Fibroblast of the aortic adventitia (primary cell): ENCODE results near the gene GPER1. TPM values are rescaled to one million over a fixed set of nuclear protein-coding genes. Genes with fewer than 3 reads are reported as not detected.
A peak's percentile ranks its signal among the peaks of the same experiment; 100 is the strongest.

Source experiments
- DNase-seq: peaks from one replicate; pipeline ENCODE4 v3.0.0-alpha.2; 2010; ENCODE audit warnings: low read depth
- H3K4me3 ChIP-seq: 2 replicates; pipeline ENCODE4 v1.5.1; 2011; ENCODE audit warnings: low read depth, mild to moderate bottlenecking, control low read depth, low read length, moderate library complexity
- total RNA-seq: library from RNA; depleted of rRNA; stranded (reverse); fragments of >200 nt; gene quantifications from 2 replicates; pipeline ENCODE4 v1.2.3, GENCODE V29; 2012; ENCODE audit warnings: low replicate concordance
- TF ChIP-seq, protein P1 (sequence below): IDR thresholded peaks from 2 replicates; pipeline ENCODE4 v1.5.1; 2011; ENCODE audit warnings: mild to moderate bottlenecking, low read length, control low read depth, inconsistent platforms; ENCODE audit not compliant: insufficient read depth

The GPER1 gene
- total RNA-seq, 1 donor = 6.4 TPM

GRCh38 chr7:1099637-1100036 lies 11.7 kb downstream of the GPER1 start:
- TF ChIP-seq, protein P1, sequence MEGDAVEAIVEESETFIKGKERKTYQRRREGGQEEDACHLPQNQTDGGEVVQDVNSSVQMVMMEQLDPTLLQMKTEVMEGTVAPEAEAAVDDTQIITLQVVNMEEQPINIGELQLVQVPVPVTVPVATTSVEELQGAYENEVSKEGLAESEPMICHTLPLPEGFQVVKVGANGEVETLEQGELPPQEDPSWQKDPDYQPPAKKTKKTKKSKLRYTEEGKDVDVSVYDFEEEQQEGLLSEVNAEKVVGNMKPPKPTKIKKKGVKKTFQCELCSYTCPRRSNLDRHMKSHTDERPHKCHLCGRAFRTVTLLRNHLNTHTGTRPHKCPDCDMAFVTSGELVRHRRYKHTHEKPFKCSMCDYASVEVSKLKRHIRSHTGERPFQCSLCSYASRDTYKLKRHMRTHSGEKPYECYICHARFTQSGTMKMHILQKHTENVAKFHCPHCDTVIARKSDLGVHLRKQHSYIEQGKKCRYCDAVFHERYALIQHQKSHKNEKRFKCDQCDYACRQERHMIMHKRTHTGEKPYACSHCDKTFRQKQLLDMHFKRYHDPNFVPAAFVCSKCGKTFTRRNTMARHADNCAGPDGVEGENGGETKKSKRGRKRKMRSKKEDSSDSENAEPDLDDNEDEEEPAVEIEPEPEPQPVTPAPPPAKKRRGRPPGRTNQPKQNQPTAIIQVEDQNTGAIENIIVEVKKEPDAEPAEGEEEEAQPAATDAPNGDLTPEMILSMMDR = no peak
- H3K4me3 ChIP-seq = no peak overlapping the region
- DNase-seq = no peak

DNA sequence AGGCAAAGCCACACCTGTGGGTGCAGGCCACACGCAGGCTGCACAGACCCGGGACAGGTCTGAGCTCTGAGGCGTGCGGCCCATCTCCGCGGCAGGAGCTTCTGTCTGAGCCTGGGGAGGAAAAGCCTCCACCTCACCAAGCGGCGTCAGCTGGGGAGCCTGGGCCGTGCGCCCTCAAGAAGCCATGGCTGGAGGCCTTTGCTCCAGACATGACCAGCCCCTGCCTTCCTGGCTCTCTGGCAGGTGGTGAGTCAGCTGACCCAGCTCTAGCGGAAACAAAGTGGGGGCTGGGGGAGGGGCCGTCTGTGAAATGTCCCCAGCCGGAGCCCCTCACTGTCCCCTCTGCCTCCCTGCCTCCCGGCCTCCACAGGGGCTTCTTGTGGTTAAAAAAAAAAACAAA lies 12.5 kb downstream of the GPER1 start:
- DNase-seq = no peak
- TF ChIP-seq, protein P1 = no peak

DNA sequence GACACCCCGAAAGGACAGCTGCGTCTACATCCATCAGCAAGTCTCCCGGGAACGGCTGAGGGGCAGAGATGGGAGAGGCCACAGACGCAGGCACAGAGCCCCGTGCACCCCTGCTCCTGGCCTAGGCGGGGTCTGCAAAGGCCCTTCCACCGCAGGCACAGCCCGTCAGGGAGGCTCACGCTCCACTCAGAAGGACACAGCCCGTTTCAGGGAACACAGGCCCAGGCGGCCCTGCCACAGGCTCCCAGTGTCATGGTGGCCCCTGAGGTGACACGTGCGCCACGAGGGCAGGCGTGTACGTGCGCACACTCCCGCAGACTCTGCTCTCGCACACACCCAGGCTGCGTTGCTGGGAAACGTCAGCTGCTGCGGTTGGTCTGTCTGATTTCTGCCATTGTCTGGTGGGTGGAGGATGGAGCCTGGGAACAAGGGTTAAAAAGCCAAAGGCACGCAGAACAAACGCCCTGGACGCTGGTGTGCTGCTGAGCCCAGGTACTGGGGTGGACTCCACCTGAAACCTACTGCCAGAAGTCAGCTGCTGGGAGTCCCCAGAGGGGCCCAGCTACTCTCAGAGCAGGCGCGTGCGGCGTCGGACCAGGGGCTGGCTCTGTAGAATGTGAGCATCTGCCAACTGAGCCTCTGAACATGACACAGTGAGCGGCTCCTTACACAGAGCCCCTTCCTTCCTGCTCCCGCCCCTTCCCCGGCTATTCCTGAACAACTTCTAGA lies 13.1 kb downstream of the GPER1 start:
- no peak for DNase-seq
- H3K4me3 ChIP-seq = no peak overlapping the region
- TF ChIP-seq, protein P1 = no peak

More for the DNA sequence above, 12.5 kb downstream of the GPER1 start:
- no peak overlapping the region for H3K4me3 ChIP-seq

GRCh38 chr7:1101563-1102431 lies 13.9 kb downstream of the GPER1 start:
- H3K4me3 ChIP-seq = no peak overlapping the region
- TF ChIP-seq, protein P1 = no peak
- DNase-seq = peak; percentile 11

DNA sequence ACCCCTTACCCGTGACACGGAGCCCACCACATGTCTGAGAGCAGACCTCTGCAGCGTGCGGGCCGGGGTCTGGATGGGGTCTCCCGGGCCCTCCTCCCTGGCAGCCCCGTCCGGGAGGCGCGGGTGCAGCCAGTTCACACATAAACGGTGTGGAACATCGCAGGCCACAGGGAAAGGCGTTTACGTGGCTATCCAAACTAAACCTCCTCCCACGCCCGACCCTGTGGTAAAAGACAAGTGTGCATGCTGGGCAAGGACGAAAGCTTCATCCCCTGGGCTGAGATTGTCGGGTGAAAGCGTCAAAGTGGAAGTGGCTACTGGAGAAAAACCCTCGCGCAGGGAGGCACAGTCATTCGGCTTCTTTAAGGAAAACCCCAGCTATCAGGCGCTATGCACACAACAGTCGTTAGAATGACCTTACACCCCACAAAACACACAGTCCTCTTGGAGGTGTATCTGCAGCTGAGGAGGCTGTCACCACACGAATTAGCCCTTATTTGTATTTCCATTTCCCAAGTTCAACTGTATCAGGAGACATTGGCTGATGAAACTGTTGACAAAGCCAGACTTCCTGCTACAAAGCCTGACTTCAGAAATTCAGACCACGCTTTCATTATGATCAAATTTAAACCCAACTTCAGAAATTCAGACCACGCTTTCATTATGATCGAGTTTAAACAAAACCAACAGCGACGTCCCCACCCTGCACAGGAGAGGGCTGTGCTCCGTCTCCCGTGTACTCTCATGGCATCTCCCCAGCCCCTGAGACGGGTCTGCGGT lies 15.3 kb downstream of the GPER1 start:
- DNase-seq = no peak
- no peak overlapping the region for H3K4me3 ChIP-seq
- TF ChIP-seq, protein P1 = no peak

DNA sequence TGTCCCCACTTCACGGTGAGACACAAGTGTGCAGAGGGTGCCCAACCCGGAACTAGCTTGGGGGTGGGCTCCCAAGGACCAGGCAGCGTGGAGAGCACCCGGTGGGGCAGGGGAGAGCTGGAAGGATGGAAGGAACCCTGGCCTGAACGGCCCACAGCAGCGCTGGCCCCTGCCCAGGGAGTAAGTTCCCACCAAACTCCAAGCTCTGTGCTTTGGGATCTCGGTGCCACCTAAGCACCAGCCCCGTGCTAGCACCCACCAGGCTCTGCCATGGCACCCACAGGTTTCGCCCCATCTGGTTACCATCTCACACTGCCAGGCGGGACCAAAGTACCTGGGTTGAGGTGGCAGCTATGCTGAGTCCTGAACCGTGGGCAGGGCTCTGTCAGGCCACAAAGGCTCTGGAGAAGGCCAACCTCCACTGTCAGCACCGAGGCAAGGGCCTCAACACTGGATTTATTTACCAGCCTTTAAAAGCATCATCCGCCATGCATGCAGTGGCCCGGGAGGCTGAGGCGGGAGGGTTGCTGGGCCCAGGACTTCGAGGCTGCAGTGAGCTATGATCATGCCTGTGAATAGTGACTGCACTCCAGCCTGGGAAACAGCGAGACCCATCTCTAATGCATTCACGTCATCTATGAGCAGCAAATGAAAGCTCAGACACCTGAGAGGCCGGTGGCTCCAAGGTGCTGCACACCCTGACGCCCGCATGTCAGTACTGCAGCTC lies 16.0 kb downstream of the GPER1 start:
- no peak overlapping the region for H3K4me3 ChIP-seq
- TF ChIP-seq, protein P1 = no peak
- DNase-seq = no peak
